GM10266 (cell line): ENCODE data around the gene LNX2.

Experiments used
- DNase-seq: peaks from one replicate; pipeline ENCODE4 v3.0.0; 2012; ENCODE audit errors: extremely low spot score
- CTCF ChIP-seq: IDR thresholded peaks from 2 replicates; pipeline ENCODE4 v1.5.1; 2012; ENCODE audit warnings: mild to moderate bottlenecking, low read depth; ENCODE audit not compliant: control insufficient read depth, insufficient read depth; ENCODE audit errors: missing control alignments

LNX2 gene

DNA sequence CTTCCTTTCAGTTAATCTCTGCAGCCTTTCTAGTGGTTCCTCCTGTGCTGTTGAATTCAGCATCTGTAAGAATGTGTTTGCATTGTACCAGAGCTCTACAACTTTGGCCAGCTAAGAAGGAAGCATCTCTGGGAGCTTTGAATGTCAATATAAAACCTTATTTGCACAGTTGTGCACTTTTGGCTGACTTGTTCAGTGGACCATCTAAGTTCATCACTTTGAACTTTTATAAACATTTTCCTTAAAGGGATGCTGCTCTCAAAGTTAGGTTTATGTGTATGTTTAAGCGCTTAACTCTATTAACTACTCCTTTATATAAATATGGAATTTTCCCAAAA is 16.9 kb upstream of the LNX2 start:
- no peak for TF ChIP-seq CTCF
- no peak for DNase-seq

DNA sequence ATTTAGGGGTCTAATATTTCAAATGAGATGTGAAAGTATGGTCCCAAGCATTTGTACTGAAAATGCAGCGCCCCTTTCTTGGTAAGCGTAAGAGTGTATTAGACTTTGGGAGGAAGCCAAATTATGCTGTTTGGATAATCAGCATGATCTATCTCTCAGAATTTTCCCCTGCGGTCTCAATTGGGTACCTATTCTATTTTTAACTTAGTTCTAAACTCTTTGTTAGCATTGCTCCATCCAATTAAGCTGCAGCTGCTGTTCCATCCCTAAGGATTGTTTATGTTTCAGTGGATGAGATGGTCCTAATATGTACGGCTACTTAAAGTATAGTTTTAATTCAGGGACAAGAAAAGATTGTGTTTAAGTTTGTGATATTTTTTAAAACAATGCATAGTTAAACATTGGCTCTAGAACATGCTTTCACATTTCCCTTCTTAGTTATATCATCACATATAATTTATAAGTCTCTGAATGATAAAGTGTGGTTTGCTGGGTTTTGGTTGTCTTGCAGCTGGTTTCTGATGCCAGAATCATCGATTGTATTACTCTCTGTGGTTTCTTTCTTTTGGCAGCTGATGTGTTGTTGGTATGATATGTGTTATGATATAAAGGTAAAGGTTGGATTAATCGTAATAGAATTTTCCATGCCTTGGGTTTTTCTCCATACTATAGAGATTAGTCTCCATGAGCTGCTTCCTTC is 16.4 kb upstream of the LNX2 start:
- DNase-seq = no peak
- TF ChIP-seq CTCF = no peak

GRCh38 chr13:27635266-27635665 is 14.9 kb upstream of the LNX2 start:
- DNase-seq = no peak
- no peak for TF ChIP-seq CTCF

- no peak for TF ChIP-seq CTCF
Measured at GRCh38 chr13:27634791-27635190, 14.5 kb upstream of the LNX2 start.

DNA sequence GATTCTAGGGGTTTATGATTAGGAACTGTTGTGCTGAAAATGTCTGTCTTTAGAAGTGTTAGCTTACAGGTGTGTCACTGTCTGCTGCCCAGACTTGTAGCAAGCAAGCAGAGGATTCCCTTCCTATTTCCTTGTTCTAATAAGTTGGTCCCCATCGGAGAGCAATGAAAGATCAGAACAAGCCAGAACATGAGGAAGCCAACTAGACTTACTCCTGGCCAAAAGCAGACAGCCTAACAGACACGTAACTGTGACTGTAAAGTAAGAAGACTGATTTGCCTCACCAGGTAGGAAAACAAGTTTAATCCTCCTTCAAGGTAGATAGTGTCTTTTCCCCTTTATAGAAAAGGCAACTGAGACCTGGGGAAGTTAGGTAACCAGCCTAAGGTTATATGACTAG is 13.9 kb upstream of the LNX2 start:
- no peak for DNase-seq
- TF ChIP-seq CTCF = no peak

More at GRCh38 chr13:27634791-27635190, 14.5 kb upstream of the LNX2 start:
- DNase-seq = no peak

DNA sequence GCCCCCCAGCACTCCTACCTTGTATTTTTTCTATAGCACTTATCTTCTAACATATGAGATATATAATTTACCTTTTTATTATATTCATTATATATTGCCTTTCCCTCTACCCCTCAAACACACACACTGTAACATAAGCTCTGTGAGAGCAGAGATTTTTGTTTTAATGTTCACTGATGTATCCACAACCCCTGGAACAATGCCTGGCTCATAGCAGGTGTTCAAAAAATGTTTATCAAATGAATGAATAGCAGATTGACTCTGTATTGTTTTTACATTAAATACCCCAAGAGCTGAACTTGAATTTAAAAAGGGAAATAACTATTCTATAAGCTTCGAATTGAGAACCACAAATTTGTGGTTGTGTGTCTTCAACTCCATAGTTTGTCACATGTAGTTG is 12.3 kb upstream of the LNX2 start:
- no peak for TF ChIP-seq CTCF
- DNase-seq = no peak

DNA sequence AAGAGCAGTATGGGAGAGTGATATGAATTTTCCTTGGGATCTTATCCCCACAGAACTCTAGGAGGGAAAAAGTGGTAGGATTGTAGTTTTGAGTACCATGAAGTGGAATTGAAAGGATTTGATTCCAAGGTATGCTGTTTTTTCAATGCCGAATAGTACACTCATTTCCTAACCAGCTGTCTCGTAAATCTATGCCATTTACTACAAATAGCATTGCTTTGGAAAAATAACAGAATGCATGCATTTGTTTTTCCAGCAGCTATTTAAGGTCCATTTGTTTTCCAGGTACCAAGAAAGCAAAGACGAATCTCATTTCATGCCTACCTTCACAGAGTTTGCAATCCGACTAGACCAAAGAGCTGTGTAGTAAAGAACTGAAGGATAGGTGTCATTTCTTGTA is 11.9 kb upstream of the LNX2 start:
- DNase-seq = no peak
- no peak for TF ChIP-seq CTCF
